SU-DHL-6 (cell line): ENCODE data around the gene ANKRD42.

ENCODE experiments used
- CTCF ChIP-seq: fragments of 200-600 bp; sonication (generic); IDR thresholded peaks from one replicate; pipeline ENCODE4 v1.5.1; 2017; ENCODE audit warnings: antibody characterized with exemption, mild to moderate bottlenecking, low read length, moderate library complexity; ENCODE audit not compliant: insufficient read depth, poor library complexity, severe bottlenecking
- EZH2phosphoT487 ChIP-seq: fragments of 200-600 bp; sonication (generic), shearing (Covaris generic); conservative IDR thresholded peaks from 2 replicates; pipeline ENCODE4 v1.6.1; 2018; ENCODE audit warnings: mild to moderate bottlenecking, antibody characterized with exemption, low read length, moderate library complexity, mixed read lengths

- TF ChIP-seq CTCF (no peak), EZH2phosphoT487 (no peak)
Observed at GRCh38 chr11:83192606-83193245, 786 bp upstream of the ANKRD42 start.
